GM18870 (cell line): ENCODE measurements around the gene HEMGN.
"Not testable (repeated sequence)": the region's sequence is repeated elsewhere in the genome, so short reads cannot be mapped to it uniquely, and the experiment has no call there.

Source experiments
- ATAC-seq: cut with Tn5 transposase; IDR thresholded peaks from one replicate; pipeline ENCODE4 v1.9.1; 2021; ENCODE audit warnings: moderate library complexity; ENCODE audit not compliant: unreplicated experiment

The HEMGN gene

GRCh38 chr9:97966493-97966892, 28.5 kb upstream of the HEMGN start:
- no peak for ATAC-seq

GRCh38 chr9:97964901-97965300, 26.9 kb upstream of the HEMGN start:
- ATAC-seq, result no peak

- ATAC-seq, result no peak
Measured at GRCh38 chr9:97963232-97963631, 25.3 kb upstream of the HEMGN start.

GRCh38 chr9:97962575-97962974, 24.6 kb upstream of the HEMGN start:
- ATAC-seq, result no peak

- ATAC-seq, result no peak
Measured at GRCh38 chr9:97962136-97962535, 24.2 kb upstream of the HEMGN start.

- ATAC-seq, result no peak
Measured at GRCh38 chr9:97961361-97961760, 23.4 kb upstream of the HEMGN start.

GRCh38 chr9:97960678-97961328, 22.8 kb upstream of the HEMGN start:
- ATAC-seq, result not testable (repeated sequence)

- no peak for ATAC-seq
Measured at GRCh38 chr9:97959585-97959984, 21.6 kb upstream of the HEMGN start.

- no peak for ATAC-seq
Measured at GRCh38 chr9:97958812-97959511, 21.0 kb upstream of the HEMGN start.

- ATAC-seq, result no peak
Measured at GRCh38 chr9:97956331-97956730, 18.4 kb upstream of the HEMGN start.

GRCh38 chr9:97954550-97954989, 16.6 kb upstream of the HEMGN start:
- no peak for ATAC-seq

GRCh38 chr9:97950873-97951272, 12.9 kb upstream of the HEMGN start:
- not testable (repeated sequence) for ATAC-seq

- not testable (repeated sequence) for ATAC-seq
Measured at GRCh38 chr9:97947094-97947493, 9.1 kb upstream of the HEMGN start.

- not testable (repeated sequence) for ATAC-seq
Measured at GRCh38 chr9:97945470-97945869, 7.5 kb upstream of the HEMGN start.

GRCh38 chr9:97944612-97945011, 6.6 kb upstream of the HEMGN start:
- no peak for ATAC-seq

GRCh38 chr9:97943308-97943855, 5.4 kb upstream of the HEMGN start:
- no peak for ATAC-seq

- no peak for ATAC-seq
Measured at GRCh38 chr9:97941323-97941722, 3.4 kb upstream of the HEMGN start.

GRCh38 chr9:97940741-97941140, 2.8 kb upstream of the HEMGN start:
- ATAC-seq, result no peak

GRCh38 chr9:97940233-97940632, 2.3 kb upstream of the HEMGN start:
- ATAC-seq, result no peak

- ATAC-seq, result no peak
Measured at GRCh38 chr9:97936998-97937397, 974 bp downstream of the HEMGN start.

GRCh38 chr9:97935276-97935675, 2.7 kb downstream of the HEMGN start:
- ATAC-seq, result no peak
